Measurements from ENCODE around the gene ATP1B3. TPM values are rescaled to one million over a fixed set of nuclear protein-coding genes. Genes with fewer than 3 reads are reported as not detected.

The ATP1B3 gene
- total and polyA plus RNA-seq, 9 of the 15 experiments (the other 6 are each of a cell fraction or from before 2014, with no cell fraction given) = 48.3 to 202 (median 123) TPM

DNA sequence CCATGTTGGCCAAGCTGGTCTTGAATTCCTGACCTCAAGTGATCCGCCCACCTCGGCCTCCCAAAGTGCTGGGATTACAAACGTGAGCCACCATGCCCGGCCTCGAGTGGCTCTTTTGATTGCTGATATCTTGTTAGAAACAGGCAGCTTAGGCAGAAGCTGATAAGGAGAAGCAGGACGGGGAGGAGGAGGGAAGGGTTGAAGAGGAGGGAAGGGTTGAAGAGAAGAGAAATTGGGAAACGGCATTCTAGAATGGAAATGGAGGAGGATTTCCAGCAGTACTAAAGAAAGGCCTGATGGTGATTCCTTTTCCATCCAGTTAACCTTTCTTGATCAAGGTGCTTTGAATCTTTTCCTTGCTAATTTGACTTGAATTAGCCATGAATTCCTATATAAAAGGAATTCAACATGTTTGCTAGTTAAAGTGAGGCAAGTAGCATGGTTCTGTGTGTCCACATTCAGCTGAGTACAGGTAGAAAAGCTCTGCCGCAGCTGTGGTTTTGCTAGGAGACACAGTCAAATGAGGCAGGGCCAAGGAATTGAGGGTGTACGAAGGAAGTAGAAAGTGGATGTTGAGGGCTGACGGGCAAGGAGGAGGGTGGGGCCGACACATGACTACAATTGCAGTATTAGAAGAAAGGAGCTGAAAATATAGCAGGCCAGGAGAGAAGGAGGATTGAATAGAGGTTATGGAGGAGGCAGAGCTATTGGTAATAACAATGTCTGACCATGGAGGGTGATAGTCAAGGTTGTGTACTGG lies 27.2 kb upstream of the ATP1B3 start (continued):
- TF ChIP-seq, protein P1, sequence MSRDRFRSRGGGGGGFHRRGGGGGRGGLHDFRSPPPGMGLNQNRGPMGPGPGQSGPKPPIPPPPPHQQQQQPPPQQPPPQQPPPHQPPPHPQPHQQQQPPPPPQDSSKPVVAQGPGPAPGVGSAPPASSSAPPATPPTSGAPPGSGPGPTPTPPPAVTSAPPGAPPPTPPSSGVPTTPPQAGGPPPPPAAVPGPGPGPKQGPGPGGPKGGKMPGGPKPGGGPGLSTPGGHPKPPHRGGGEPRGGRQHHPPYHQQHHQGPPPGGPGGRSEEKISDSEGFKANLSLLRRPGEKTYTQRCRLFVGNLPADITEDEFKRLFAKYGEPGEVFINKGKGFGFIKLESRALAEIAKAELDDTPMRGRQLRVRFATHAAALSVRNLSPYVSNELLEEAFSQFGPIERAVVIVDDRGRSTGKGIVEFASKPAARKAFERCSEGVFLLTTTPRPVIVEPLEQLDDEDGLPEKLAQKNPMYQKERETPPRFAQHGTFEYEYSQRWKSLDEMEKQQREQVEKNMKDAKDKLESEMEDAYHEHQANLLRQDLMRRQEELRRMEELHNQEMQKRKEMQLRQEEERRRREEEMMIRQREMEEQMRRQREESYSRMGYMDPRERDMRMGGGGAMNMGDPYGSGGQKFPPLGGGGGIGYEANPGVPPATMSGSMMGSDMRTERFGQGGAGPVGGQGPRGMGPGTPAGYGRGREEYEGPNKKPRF (IDR thresholded peaks at IDR 0.05; ENCODE audit: low read depth, low read length) = no peak
- TF ChIP-seq PML (IDR thresholded peaks at IDR 0.05; ENCODE audit: low read length) (peak; percentile 96), NCOA6 (IDR thresholded peaks at IDR 0.05) (peak; percentile 42; the same call in 1 of the 2 replicates), SMAD3 (CRISPR knock-in tag; conservative IDR thresholded peaks at IDR 0.05) (peak; percentile 55; the same call in 1 of the 2 replicates), CBFB (CRISPR knock-in tag; IDR thresholded peaks at IDR 0.05) (no peak), DNMT1 (IDR thresholded peaks at IDR 0.05) (peak; percentile 18; the same call in 1 of the 2 replicates), ZSCAN29 (IDR thresholded peaks at IDR 0.05) (no peak), SIX5 (IDR thresholded peaks at IDR 0.05; ENCODE audit: borderline replicate concordance in 1 of 2, insufficient read depth in 1 of 2, low read depth in 1 of 2, low read length in 2 of 2) (no peak), ZBED1 (IDR thresholded peaks at IDR 0.05) (peak; percentile 77; the same call in 1 of the 2 replicates), ZNF41 (CRISPR knock-in tag; conservative IDR thresholded peaks at IDR 0.05) (peak; percentile 65; the same call in 1 of the 2 replicates), ZNF444 (CRISPR knock-in tag; IDR thresholded peaks at IDR 0.05) (0 out of 2 replicates have a peak, but pooled peaks have one; percentile 21)
- TF ChIP-seq, protein P2, sequence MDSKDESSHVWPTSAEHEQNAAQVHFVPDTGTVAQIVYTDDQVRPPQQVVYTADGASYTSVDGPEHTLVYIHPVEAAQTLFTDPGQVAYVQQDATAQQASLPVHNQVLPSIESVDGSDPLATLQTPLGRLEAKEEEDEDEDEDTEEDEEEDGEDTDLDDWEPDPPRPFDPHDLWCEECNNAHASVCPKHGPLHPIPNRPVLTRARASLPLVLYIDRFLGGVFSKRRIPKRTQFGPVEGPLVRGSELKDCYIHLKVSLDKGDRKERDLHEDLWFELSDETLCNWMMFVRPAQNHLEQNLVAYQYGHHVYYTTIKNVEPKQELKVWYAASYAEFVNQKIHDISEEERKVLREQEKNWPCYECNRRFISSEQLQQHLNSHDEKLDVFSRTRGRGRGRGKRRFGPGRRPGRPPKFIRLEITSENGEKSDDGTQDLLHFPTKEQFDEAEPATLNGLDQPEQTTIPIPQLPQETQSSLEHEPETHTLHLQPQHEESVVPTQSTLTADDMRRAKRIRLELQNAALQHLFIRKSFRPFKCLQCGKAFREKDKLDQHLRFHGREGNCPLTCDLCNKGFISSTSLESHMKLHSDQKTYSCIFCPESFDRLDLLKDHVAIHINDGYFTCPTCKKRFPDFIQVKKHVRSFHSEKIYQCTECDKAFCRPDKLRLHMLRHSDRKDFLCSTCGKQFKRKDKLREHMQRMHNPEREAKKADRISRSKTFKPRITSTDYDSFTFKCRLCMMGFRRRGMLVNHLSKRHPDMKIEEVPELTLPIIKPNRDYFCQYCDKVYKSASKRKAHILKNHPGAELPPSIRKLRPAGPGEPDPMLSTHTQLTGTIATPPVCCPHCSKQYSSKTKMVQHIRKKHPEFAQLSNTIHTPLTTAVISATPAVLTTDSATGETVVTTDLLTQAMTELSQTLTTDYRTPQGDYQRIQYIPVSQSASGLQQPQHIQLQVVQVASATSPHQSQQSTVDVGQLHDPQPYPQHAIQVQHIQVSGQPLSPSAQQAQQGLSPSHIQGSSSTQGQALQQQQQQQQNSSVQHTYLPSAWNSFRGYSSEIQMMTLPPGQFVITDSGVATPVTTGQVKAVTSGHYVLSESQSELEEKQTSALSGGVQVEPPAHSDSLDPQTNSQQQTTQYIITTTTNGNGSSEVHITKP (IDR thresholded peaks at IDR 0.05; ENCODE audit: partially characterized antibody) = peak; percentile 19
- TF ChIP-seq, protein P3, sequence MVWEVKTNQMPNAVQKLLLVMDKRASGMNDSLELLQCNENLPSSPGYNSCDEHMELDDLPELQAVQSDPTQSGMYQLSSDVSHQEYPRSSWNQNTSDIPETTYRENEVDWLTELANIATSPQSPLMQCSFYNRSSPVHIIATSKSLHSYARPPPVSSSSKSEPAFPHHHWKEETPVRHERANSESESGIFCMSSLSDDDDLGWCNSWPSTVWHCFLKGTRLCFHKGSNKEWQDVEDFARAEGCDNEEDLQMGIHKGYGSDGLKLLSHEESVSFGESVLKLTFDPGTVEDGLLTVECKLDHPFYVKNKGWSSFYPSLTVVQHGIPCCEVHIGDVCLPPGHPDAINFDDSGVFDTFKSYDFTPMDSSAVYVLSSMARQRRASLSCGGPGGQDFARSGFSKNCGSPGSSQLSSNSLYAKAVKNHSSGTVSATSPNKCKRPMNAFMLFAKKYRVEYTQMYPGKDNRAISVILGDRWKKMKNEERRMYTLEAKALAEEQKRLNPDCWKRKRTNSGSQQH (CRISPR knock-in tag; IDR thresholded peaks at IDR 0.05) = peak; percentile 92
- TF ChIP-seq, protein P4, sequence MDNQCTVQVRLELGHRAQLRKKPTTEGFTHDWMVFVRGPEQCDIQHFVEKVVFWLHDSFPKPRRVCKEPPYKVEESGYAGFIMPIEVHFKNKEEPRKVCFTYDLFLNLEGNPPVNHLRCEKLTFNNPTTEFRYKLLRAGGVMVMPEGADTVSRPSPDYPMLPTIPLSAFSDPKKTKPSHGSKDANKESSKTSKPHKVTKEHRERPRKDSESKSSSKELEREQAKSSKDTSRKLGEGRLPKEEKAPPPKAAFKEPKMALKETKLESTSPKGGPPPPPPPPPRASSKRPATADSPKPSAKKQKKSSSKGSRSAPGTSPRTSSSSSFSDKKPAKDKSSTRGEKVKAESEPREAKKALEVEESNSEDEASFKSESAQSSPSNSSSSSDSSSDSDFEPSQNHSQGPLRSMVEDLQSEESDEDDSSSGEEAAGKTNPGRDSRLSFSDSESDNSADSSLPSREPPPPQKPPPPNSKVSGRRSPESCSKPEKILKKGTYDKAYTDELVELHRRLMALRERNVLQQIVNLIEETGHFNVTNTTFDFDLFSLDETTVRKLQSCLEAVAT (IDR thresholded peaks at IDR 0.05) = peak; percentile 62 to 74; a peak in 2 of 4 replicates
- TF ChIP-seq, protein P5, sequence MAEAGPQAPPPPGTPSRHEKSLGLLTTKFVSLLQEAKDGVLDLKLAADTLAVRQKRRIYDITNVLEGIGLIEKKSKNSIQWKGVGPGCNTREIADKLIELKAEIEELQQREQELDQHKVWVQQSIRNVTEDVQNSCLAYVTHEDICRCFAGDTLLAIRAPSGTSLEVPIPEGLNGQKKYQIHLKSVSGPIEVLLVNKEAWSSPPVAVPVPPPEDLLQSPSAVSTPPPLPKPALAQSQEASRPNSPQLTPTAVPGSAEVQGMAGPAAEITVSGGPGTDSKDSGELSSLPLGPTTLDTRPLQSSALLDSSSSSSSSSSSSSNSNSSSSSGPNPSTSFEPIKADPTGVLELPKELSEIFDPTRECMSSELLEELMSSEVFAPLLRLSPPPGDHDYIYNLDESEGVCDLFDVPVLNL (CRISPR knock-in tag; IDR thresholded peaks at IDR 0.05; ENCODE audit: low read depth) = no peak
